Measurements from ENCODE around the gene MBD4.
"Not testable (repeated sequence)": the region's sequence is repeated elsewhere in the genome, so short reads cannot be mapped to it uniquely, and the experiment has no call there.

The MBD4 gene

GRCh38 chr3:129403450-129403849, 36.3 kb downstream of the MBD4 start:
- no peak for DNase-seq

GRCh38 chr3:129402616-129403015, 37.1 kb downstream of the MBD4 start:
- DNase-seq: no peak

- DNase-seq: no peak
Observed at GRCh38 chr3:129402210-129402609, 37.5 kb downstream of the MBD4 start.

GRCh38 chr3:129399895-129400357, 39.8 kb downstream of the MBD4 start:
- no peak for DNase-seq

- peak; percentile 86 for DNase-seq
Observed at GRCh38 chr3:129399145-129399894, 40.4 kb downstream of the MBD4 start.

GRCh38 chr3:129398803-129399144, 41.0 kb downstream of the MBD4 start:
- no peak for DNase-seq

GRCh38 chr3:129393760-129394564, 45.8 kb downstream of the MBD4 start:
- DNase-seq: not testable (repeated sequence)

GRCh38 chr3:129393271-129393670, 46.5 kb downstream of the MBD4 start:
- no peak for DNase-seq

GRCh38 chr3:129392106-129392887, 47.5 kb downstream of the MBD4 start:
- not testable (repeated sequence) for DNase-seq

- not testable (repeated sequence) for DNase-seq
Observed at GRCh38 chr3:129391583-129391982, 48.2 kb downstream of the MBD4 start.

- no peak for DNase-seq
Observed at GRCh38 chr3:129389572-129389937, 50.2 kb downstream of the MBD4 start.

- DNase-seq: peak; percentile 84
Observed at GRCh38 chr3:129388791-129389571, 50.8 kb downstream of the MBD4 start.

GRCh38 chr3:129387487-129387886, 52.3 kb downstream of the MBD4 start:
- DNase-seq: no peak

GRCh38 chr3:129386984-129387383, 52.8 kb downstream of the MBD4 start:
- DNase-seq: no peak

- not testable (repeated sequence) for DNase-seq
Observed at GRCh38 chr3:129385507-129385906, 54.2 kb downstream of the MBD4 start.

- DNase-seq: no peak
Observed at GRCh38 chr3:129384594-129385323, 55.0 kb downstream of the MBD4 start.

GRCh38 chr3:129384103-129384502, 55.6 kb downstream of the MBD4 start:
- DNase-seq: not testable (repeated sequence)

GRCh38 chr3:129383292-129383860, 56.4 kb downstream of the MBD4 start:
- DNase-seq: peak; percentile 61

GRCh38 chr3:129382366-129382765, 57.4 kb downstream of the MBD4 start:
- DNase-seq: no peak
